T47D (cell line): Measurements from ENCODE around the gene GAS2.
A peak's percentile ranks its signal among the peaks of the same experiment; 100 is the strongest.

Experiments used
- DNase-seq, 2 experiments: peaks; one replicate each; pipeline versions ENCODE4 v3.0.0 to v3.0.0-alpha.2; 2011 to 2012; ENCODE audit warnings: low read depth in 1 of 2, low spot score in 1 of 2
- JUND ChIP-seq: IDR thresholded peaks from 2 replicates; pipeline ENCODE4 v1.6.1; 2012; ENCODE audit warnings: low read depth
- in situ Hi-C: cut with HindIII; loops from 2 replicates; pipeline ENCODE4 v1.10.0; 2016; ENCODE audit warnings: low sequenced_read_pairs, low pct_unique_long_range_greater_than_20kb

GAS2 gene

DNA sequence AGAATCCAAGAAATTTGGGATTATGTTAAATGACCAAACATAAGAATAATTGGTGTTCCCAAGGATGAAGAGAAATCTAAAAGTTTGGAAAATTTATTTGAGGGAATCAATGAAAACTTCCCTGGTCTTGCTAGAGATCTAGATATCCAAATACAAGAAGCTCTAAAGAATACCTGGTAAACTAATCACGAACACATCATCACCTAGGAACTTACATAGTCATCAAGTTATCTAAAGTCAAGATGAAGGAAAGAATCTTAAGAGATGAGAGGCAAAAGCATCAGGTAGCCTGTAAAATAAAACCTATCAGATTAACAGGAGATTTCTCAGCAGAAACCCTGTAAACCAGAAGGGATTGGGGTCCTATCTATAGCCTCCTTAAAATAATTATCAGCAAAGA lies 46.9 kb downstream of the GAS2 start:
- in situ Hi-C loops: no loop called here
- DNase-seq: no peak
- TF ChIP-seq JUND: no peak

DNA sequence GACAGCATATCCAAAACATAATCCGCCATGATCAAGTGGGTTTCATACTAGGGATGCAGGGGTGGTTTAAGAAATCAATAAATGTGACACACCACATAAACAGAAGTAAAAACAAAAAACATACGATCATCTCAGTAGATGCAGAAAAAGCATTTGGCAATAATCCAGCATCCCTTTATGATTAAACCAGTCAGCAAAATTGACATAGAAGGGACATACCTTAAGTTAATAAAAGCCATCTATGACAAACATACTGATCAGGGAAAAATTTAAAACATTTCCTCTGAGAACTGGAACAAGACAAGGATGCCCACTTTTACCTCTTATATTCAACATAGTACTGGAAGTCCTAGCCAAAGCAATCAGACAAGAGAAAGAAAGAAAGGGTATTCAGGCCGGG lies 49.6 kb downstream of the GAS2 start:
- TF ChIP-seq JUND: no peak
- DNase-seq: no peak
- in situ Hi-C loops: no loop called here

DNA sequence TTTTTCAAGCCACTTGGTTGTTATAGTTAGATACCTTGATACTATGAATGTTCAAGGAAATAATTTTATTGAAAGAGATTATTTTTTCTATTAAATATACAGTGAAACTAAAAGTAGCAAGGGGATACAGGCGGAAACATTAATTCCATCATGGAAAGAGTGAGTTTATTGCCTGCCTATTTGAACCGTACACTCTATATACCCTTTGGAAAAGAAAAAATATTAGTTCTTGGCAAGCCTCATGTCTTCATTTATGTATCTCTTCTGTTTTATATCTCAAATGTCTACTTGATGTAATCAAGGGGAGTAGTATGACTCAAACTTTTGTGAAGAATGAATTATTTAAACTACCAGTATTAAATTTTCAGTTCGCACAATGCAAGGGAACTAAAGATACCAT lies 54.0 kb downstream of the GAS2 start:
- in situ Hi-C loops: no loop called here
- no peak for TF ChIP-seq JUND
- no peak for DNase-seq

DNA sequence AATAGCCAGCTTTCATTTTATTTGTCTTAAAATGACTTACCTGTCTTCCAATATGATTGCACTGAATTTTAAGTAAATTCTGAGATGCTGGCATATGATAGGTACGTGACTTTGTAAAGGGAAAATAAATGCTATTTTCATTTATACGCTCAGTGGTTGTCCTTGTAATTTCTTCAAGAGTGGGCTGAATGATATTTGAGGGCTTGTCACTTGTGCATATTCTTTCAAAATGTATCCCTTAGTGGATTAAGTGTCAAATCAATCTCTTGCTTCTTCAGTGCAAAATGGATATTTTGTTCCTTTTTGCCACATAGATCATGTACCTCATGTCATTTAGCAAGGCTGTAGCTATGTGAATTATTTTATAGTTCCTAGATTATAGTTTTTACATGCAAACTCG lies 56.9 kb downstream of the GAS2 start:
- no peak for DNase-seq
- in situ Hi-C loops: no loop called here

DNA sequence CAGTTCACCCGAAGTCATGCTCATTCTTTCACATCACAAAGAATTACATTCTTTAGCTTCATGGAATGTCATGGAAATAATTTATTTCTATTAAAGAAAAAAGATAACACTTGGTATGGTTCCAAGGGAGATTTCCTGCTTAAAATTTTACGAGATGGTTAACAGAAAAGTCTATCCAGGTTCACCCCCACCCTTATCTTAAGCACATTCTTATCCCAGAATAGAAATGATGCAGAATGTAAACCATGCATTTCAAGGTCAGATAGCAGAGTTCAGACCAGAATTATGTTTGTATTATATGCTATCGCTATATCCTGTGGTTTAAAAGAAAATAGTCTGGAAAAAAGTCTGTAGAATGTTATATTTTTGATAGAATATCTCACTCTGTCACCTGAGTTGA lies 58.7 kb downstream of the GAS2 start:
- DNase-seq: no peak
- in situ Hi-C loops: no loop called here
- no peak for TF ChIP-seq JUND

More for the DNA sequence above, 56.9 kb downstream of the GAS2 start:
- TF ChIP-seq JUND: no peak

DNA sequence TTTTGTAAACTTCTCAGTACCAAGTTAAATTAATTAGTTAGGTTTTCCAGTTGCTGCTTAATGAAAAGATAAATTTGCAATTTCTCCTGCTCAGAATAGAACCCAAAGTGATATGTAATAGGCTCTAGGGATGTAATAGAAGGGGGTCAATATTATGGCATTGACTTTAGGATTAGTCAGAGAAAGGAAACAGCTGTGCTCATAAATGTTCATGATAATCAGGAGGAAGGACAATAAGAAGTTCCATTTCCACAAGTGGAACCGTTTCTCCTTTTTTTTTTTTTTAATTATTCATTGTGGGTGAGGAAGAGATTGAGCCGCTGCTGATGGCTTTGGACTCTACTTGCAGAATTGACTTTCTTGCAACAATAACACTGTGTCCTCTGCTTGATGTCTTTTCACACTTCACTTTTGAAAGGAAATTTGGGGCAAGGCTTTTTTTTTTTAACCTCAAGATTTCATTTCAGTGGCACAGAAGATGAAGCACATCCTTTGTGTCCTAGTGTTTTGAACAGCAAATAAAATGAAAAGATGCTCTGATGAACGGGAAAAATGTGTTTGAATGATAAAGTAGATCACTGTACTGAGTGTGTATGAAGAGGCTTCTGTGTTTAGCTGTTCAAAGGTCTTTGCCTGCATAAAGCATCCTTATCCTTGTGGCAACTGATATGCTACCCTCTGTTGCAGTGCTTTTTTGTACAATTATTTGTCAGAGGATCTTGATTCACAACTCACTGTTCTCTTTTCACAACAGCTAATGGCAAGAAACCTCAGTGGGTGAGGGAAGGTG lies 62.4 kb downstream of the GAS2 start:
- no peak for TF ChIP-seq JUND
- no peak for DNase-seq

DNA sequence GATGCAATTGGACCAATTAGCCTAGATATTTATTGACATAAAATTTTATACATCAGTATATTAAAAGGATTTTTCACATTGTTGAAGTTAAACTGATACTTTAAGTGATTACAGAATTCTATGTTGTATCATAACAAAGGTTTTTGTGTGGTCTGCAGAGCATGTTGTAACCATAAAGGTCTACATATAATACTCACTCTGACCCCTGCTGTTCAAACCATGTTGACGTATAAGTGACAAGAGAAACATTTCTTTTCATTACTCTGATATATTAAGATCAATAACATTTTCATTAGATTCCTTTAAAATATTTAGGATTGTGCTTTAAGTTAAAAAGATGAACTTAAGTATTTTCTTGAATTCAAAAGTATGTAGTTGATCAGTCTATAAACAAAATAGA lies 63.9 kb downstream of the GAS2 start:
- TF ChIP-seq JUND: no peak
- peak in 1 of 2 experiments; percentile 60 for DNase-seq
- in situ Hi-C loops: no loop called here

More for the DNA sequence above, 62.4 kb downstream of the GAS2 start:
- in situ Hi-C loops: no loop called here

DNA sequence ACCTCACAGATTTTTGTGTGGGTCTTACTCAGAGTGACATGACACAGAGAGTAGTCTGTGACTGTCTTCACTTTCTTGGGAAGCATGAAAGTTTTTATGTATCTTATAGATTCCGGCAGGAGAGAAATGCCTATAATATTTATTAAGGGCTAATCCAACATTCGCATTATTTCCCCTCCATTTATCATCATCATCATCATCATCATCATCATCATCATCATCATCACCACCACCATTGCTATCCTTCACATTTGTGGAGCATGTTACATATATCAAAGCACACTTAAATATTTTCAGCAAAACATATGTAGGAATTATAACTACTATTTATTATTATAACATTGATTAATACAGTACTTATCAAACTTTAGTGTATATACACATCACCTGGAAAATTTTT lies 66.2 kb downstream of the GAS2 start:
- no peak for DNase-seq
- no peak for TF ChIP-seq JUND
- in situ Hi-C loops: no loop called here

DNA sequence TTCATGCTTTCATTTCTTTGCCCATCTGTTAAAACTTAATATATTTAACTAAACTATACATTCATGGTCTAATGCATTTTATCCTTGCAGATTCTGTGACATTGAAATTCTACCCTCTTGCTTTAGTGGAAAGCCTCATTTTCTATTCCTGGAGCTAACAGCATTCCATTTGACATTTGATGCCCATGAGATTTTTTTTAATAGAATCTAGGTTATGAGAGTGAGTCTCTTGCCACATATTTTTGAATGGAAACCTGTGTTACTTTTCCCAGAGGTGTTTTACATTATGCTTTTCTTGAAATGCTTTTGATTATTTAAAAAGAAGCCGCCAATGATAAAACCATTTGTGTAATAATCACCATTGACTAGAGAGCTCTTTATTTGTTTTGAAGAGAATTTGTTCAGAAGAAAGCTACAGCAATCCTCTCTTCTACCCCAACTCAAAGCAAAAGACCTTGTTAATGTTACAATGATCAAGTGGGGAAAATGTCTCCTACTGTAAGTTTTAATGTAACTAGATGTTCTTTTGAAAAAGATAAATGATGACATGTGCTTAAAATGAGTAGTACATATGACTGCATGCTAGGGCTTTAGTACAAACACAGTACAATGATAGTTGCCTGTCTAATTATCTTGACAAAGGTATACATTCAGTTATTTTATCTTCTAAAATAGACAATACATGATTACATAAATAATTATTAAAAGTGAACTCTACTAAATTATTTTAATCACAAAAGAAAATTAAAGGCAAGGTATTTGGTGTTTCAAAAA lies 67.3 kb downstream of the GAS2 start:
- in situ Hi-C loops: no loop called here
- no peak for TF ChIP-seq JUND
- no peak for DNase-seq

DNA sequence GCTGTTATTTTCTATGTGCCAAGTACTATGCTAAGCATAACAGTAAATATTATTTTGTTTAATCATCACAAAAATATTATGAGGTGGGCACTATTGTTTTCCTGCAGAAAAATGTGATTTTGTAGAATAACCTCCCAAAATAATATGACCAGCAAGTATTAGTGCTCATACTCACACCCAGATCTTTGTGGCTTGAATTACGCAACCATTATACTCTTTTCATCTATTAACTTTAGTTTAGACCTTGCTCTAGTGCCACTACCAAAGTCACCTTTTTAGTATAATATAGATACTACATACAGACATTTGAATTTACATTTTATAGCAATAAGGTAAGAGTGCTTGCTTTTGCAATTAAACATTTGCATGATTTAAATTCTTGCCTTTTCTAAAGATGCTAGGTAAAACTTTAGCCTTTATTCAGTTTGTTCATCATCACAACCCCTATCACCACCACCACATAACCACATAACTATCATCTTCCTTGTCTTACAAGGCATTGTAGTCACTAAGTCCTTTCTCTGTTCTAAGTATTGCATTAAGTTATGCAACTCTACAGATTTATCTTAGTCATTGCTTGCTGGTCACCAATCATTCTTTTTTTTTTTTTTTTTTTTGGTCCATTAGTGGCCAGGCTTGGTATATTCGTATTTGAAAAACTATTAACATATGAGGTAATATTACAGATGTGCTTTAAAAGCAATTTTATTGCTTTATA lies 68.4 kb downstream of the GAS2 start:
- DNase-seq: no peak
- in situ Hi-C loops: no loop called here
- TF ChIP-seq JUND: no peak

DNA sequence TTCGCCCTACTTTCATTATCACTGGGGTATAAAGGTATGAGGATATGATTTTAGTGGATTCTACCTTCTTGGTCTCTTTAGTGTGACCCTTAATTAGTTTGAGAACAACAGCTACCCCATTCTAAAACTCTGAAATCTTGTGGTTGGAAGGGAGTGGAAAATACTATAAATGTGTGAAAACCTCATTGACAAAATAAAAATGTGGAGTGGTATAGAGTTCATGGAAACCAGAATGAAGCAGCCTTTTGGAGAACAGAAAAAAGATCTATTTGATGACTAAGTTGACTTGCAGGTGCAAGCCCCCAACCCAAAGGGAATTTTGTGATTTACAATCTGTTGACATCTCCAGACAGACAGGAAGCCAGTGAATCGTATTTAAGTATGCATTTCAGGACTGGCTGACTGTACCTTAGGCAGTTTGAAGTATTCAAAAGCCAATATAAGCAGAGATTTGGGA lies 75.8 kb downstream of the GAS2 start:
- in situ Hi-C loops: no loop called here
- no peak for TF ChIP-seq JUND
- DNase-seq: no peak

DNA sequence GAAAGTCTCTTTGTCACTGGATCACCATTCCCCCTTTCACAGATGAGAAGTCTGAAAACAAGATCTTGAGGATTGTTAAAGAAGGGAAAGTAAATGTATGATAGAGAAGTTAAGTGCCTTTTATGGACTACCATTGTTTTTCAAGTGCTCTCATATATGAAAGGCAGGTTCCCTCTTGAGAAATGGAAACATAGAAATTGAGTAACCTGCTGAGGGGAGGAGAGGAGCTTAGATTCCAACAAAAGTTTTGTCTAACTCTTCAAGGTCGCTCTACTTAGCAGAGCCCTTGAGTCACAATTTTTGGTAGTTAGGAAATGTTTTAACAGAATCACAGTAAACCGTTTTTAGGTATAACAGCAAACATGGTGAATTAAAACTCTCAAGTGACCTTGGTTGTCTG lies 83.1 kb downstream of the GAS2 start:
- no peak for DNase-seq
- in situ Hi-C loops: no loop called here
- no peak for TF ChIP-seq JUND

DNA sequence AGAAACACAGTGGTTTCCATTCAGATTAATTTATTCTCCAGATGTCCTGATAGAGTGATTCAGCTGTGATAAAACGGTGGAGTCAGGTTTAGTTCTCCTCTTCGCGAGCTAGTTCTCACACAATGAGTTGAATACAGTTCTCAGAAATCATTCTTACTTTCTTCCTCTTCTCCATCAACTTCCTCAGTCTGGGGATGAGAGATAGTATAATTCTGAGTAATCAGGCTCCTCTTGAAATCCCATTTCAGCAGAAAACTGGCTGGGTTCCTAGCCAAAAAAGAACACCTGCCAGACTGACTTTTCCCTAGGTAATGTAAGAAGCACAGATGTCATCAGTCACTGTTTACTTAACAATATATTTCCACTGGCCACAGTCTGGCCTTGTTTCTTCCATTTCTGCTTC lies 86.5 kb downstream of the GAS2 start:
- in situ Hi-C loops: no loop called here
- DNase-seq: peak in 1 of 2 experiments; percentile 12
- TF ChIP-seq JUND: no peak
